Activated CD8-positive, alpha-beta T cell treated with anti-CD3 and anti-CD28 coated beads for 36 hours (primary cell): ENCODE results near the gene DUSP9. TPM values are rescaled to one million over a fixed set of nuclear protein-coding genes. Genes with fewer than 3 reads are reported as not detected.

Source experiments
- ATAC-seq: fragments of 200-7000 bp; cut with Tn5 transposase; one replicate; pipeline ENCODE4 v1.10.0; 2021; ENCODE audit warnings: mild to moderate bottlenecking, moderate library complexity
- CTCF ChIA-PET: fragments of 350-600 bp; sonication (Branson Sonifier 250); formaldehyde crosslinking; loops from one replicate; lab custom pipeline; 2021; ENCODE audit warnings: antibody characterized with exemption; lab: Charles Lee
- POLR2A ChIA-PET: fragments of 350-600 bp; sonication (Branson Sonifier 250); formaldehyde crosslinking; loops from one replicate; lab custom pipeline; 2021; ENCODE audit warnings: antibody characterized with exemption; lab: Charles Lee
- DNase-seq: peaks from one replicate; pipeline ENCODE4 v3.0.0-alpha.2; 2020
- H3K27ac Mint-ChIP-seq: one replicate; pipeline ENCODE4 v1.8.0; 2021; ENCODE audit warnings: mild to moderate bottlenecking, mixed read lengths
- H3K27me3 Mint-ChIP-seq: one replicate; pipeline ENCODE4 v1.8.0; 2021; ENCODE audit warnings: mixed read lengths
- H3K36me3 Mint-ChIP-seq: one replicate; pipeline ENCODE4 v1.8.0; 2021; ENCODE audit warnings: low read depth, mixed read lengths
- H3K4me1 Mint-ChIP-seq: one replicate; pipeline ENCODE4 v1.8.0; 2021; ENCODE audit warnings: low read depth, mixed read lengths
- H3K4me3 Mint-ChIP-seq: one replicate; pipeline ENCODE4 v1.8.0; 2021; ENCODE audit warnings: mild to moderate bottlenecking, moderate library complexity, mixed read lengths
- H3K9me3 Mint-ChIP-seq: one replicate; pipeline ENCODE4 v1.8.0; 2021; ENCODE audit warnings: mixed read lengths
- CTCF ChIP-seq: fragments of 200-600 bp; IDR thresholded peaks from one replicate; pipeline ENCODE4 v1.8.0; 2022; ENCODE audit warnings: antibody characterized with exemption, mild to moderate bottlenecking
- intact Hi-C: fragments of 100-400 bp; cut with micrococcal nuclease; formaldehyde crosslinking; loops from one replicate; pipeline ENCODE4 v1.10.0; 2022
- total RNA-seq, 2 experiments: library from RNA; stranded (reverse); gene quantifications; one replicate each; pipeline ENCODE4 v1.2.3, GENCODE V29; 2021

The DUSP9 gene
- total RNA-seq, 2 experiments from 2014 or later: 0.14 TPM; not detected in 1

- H3K27ac Mint-ChIP-seq: no peak overlapping the region
- DNase-seq (peak; percentile 49), ATAC-seq (peak; percentile 84)
- POLR2A ChIA-PET: no interaction called here
- H3K4me3 Mint-ChIP-seq: no peak overlapping the region
- no peaks in the 10 kb centered on the region for H3K36me3 Mint-ChIP-seq
- H3K9me3 Mint-ChIP-seq: peaks cover 2% of the 10 kb centered on the region
- H3K27me3 Mint-ChIP-seq: peaks cover 5% of the 10 kb centered on the region
- peak; percentile 27 for TF ChIP-seq CTCF
- no peaks in the 10 kb centered on the region for H3K4me1 Mint-ChIP-seq
- intact Hi-C loops: loop anchor here (2.0 kb wide), 1 partner anchor 27 kb away; no protein-coding TSS in a partner anchor
- CTCF ChIA-PET: interaction anchor here (0.7 to 1.5 kb wide), 9 partner anchors 11 to 172 kb away, joined by 3 to 5 read pairs (median 4); partner anchors contain the start of gene DUSP9
These were observed 11.0 kb upstream of the DUSP9 start for GRCh38 chrX:153635788-153636668.

DNA sequence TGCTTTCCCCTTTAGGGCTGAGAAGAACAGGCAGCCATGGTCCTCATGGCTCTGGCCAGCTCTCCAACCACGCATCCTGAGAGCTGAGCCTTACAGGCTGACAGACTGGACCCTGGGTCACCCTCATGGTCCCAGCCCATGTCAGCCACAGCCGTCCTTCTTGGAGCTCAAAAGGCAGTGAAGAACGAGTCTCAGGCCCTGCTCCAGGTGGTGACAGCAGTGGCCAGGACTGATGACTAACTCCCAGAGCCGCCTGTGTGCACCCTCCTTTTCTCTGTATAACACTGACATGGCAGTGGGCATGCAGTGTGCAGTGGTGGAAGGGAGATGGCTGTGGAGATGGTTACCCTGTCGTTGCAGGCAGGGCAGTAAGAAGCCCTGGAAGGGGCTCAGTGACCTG is 10.3 kb upstream of the DUSP9 start:
- Mint-ChIP-seq H3K9me3 (no peaks in the 10 kb centered on the region), H3K4me1 (no peaks in the 10 kb centered on the region)
- no peak for ATAC-seq

GRCh38 chrX:153637121-153638040 is 9.6 kb upstream of the DUSP9 start:
- ATAC-seq (no peak), DNase-seq (no peak)
- no peaks in the 10 kb centered on the region for H3K4me1 Mint-ChIP-seq
- intact Hi-C loops: loop anchor here (2.0 kb wide), 1 partner anchor 25 kb away; no protein-coding TSS in a partner anchor
- H3K27me3 Mint-ChIP-seq: peaks cover 9% of the 10 kb centered on the region
- H3K4me3 Mint-ChIP-seq: no peak overlapping the region
- no peaks in the 10 kb centered on the region for H3K36me3 Mint-ChIP-seq
- ChIA-PET POLR2A (no interaction called here), CTCF (interaction anchor here (1.0 kb wide), 1 partner anchor 11 kb away, joined by 3 read pairs; no protein-coding TSS in a partner anchor)
- no peaks in the 10 kb centered on the region for H3K9me3 Mint-ChIP-seq
- no peak overlapping the region for H3K27ac Mint-ChIP-seq
- no peak for TF ChIP-seq CTCF

More for the DNA sequence above, 10.3 kb upstream of the DUSP9 start:
- intact Hi-C loops: loop anchor here (2.0 kb wide), 1 partner anchor 26 kb away; no protein-coding TSS in a partner anchor
- no peak overlapping the region for H3K27ac Mint-ChIP-seq
- peaks cover 9% of the 10 kb centered on the region for H3K27me3 Mint-ChIP-seq
- H3K36me3 Mint-ChIP-seq: no peaks in the 10 kb centered on the region
- no peak for TF ChIP-seq CTCF
- CTCF ChIA-PET: interaction anchor here (1.0 to 1.5 kb wide), 7 partner anchors 10 to 99 kb away, joined by 3 to 5 read pairs (median 4); partner anchors contain the start of gene DUSP9
- DNase-seq: no peak
- POLR2A ChIA-PET: no interaction called here
- H3K4me3 Mint-ChIP-seq: no peak overlapping the region

GRCh38 chrX:153638041-153638371 is 9.0 kb upstream of the DUSP9 start:
- Mint-ChIP-seq H3K27me3 (peaks cover 14% of the 10 kb centered on the region), H3K36me3 (no peaks in the 10 kb centered on the region), H3K9me3 (no peaks in the 10 kb centered on the region), H3K4me1 (peaks cover 4% of the 10 kb centered on the region), H3K27ac (no peak overlapping the region), H3K4me3 (no peak overlapping the region)
- POLR2A ChIA-PET: no interaction called here
- no peak for DNase-seq
- no peak for TF ChIP-seq CTCF
- ATAC-seq: no peak
- intact Hi-C loops: no loop called here
- CTCF ChIA-PET: no interaction called here
